Measurements from ENCODE around the gene CFAP161. TPM values are rescaled to one million over a fixed set of nuclear protein-coding genes. Genes with fewer than 3 reads are reported as not detected.

The CFAP161 gene
- total RNA-seq, 2 donors from 2014 or later: not detected

GRCh38 chr15:81188354-81188753 lies 54.3 kb downstream of the CFAP161 start:
- ATAC-seq (no peak), DNase-seq (ENCODE audit: low spot score in 2 of 2) (no peak)
- H3K36me3 Mint-ChIP-seq: no peaks in the 10 kb centered on the region
- no peak overlapping the region for H3K27ac Mint-ChIP-seq
- no peaks in the 10 kb centered on the region for H3K9me3 Mint-ChIP-seq

GRCh38 chr15:81189583-81190283 lies 55.7 kb downstream of the CFAP161 start:
- no peak for DNase-seq (ENCODE audit: low spot score in 2 of 2)
- no peak for ATAC-seq
- Mint-ChIP-seq H3K9me3 (no peaks in the 10 kb centered on the region), H3K36me3 (no peaks in the 10 kb centered on the region), H3K27ac (no peak overlapping the region)

- H3K9me3 Mint-ChIP-seq: no peaks in the 10 kb centered on the region
- no peak overlapping the region for H3K27ac Mint-ChIP-seq
- H3K36me3 Mint-ChIP-seq: no peaks in the 10 kb centered on the region
- ATAC-seq (no peak), DNase-seq (ENCODE audit: low spot score in 2 of 2) (no peak)
Measured at GRCh38 chr15:81190922-81191507, 56.9 kb downstream of the CFAP161 start.

GRCh38 chr15:81191701-81192100 lies 57.6 kb downstream of the CFAP161 start:
- Mint-ChIP-seq H3K9me3 (no peaks in the 10 kb centered on the region), H3K36me3 (no peaks in the 10 kb centered on the region), H3K27ac (no peak overlapping the region)
- ATAC-seq (no peak), DNase-seq (ENCODE audit: low spot score in 2 of 2) (no peak)

GRCh38 chr15:81194723-81195122 lies 60.7 kb downstream of the CFAP161 start:
- no peaks in the 10 kb centered on the region for H3K9me3 Mint-ChIP-seq
- H3K36me3 Mint-ChIP-seq: no peaks in the 10 kb centered on the region
- DNase-seq (ENCODE audit: low spot score in 2 of 2) (no peak), ATAC-seq (no peak)
- H3K27ac Mint-ChIP-seq: no peak overlapping the region

- Mint-ChIP-seq H3K36me3 (no peaks in the 10 kb centered on the region), H3K27ac (no peak overlapping the region), H3K9me3 (no peaks in the 10 kb centered on the region)
- ATAC-seq: no peak
- DNase-seq (ENCODE audit: low spot score in 2 of 2): no peak
Measured at GRCh38 chr15:81195339-81195864, 61.3 kb downstream of the CFAP161 start.

GRCh38 chr15:81196576-81197254 lies 62.6 kb downstream of the CFAP161 start, which contains the start of gene IL16:
IL16 (plus strand) TSS chr15:81196879; CDS start chr15:81225400, 28,521 bp downstream.
- Mint-ChIP-seq H3K27ac (no peak within 1 kb of the TSS), H3K36me3 (no peaks in the 10 kb centered on the region), H3K9me3 (no peaks in the 10 kb centered on the region)
- DNase-seq (ENCODE audit: low spot score in 2 of 2) (no peak), ATAC-seq (no peak)

GRCh38 chr15:81197255-81197630 lies 63.2 kb downstream of the CFAP161 start:
- Mint-ChIP-seq H3K9me3 (no peaks in the 10 kb centered on the region), H3K36me3 (no peaks in the 10 kb centered on the region), H3K27ac (no peak overlapping the region)
- ATAC-seq (no peak), DNase-seq (ENCODE audit: low spot score in 2 of 2) (no peak)

- H3K27ac Mint-ChIP-seq: peak overlapping the region in 1 of 2 donors; percentile 46
- no peak for DNase-seq (ENCODE audit: low spot score in 2 of 2)
- no peaks in the 10 kb centered on the region for H3K36me3 Mint-ChIP-seq
- no peaks in the 10 kb centered on the region for H3K9me3 Mint-ChIP-seq
- ATAC-seq: no peak
Measured at GRCh38 chr15:81197688-81198281, 63.7 kb downstream of the CFAP161 start.

Other genes with a start within 250 kb of the CFAP161 start
- gene MESD, start 144.5 kb upstream of the CFAP161 start, total RNA-seq: 10 to 100 TPM; 15.8 to 21.8 TPM
- gene TLNRD1, start 133.3 kb upstream of the CFAP161 start, total RNA-seq: 10 to 100 TPM in 1 of 2 donors, 1 to 10 TPM in 1; 9.4 to 15.7 TPM
- 100 to 1,000 TPM in 1 of 2 donors, 10 to 100 TPM in 1; 25.9 to 114 TPM for gene IL16, start 62.6 kb downstream of the CFAP161 start, total RNA-seq
- 1 to 10 TPM; 8.0 to 8.8 TPM for gene STARD5, start 189.9 kb downstream of the CFAP161 start, total RNA-seq
- gene TMC3, start 239.9 kb downstream of the CFAP161 start, total RNA-seq: not detected

All from activated naive CD4-positive, alpha-beta T cell treated with anti-CD3 and anti-CD28 coated beads, Interleukin-2, amount 50 U/mL, for 72 hours (primary cell).